Epithelial cell of esophagus (primary cell): Measurements from ENCODE around the gene SEMA7A.

Experiments used
- DNase-seq: peaks from one replicate; pipeline ENCODE4 v3.0.0; 2010; ENCODE audit warnings: low read depth
- H3K4me3 ChIP-seq: 2 replicates; pipeline ENCODE4 v1.5.1; 2011; ENCODE audit warnings: mild to moderate bottlenecking, low read length, control low read depth
- CTCF ChIP-seq: IDR thresholded peaks from 2 replicates; pipeline ENCODE4 v1.5.1; 2011; ENCODE audit warnings: low read depth, mild to moderate bottlenecking, low read length, control low read depth, inconsistent platforms; ENCODE audit not compliant: insufficient read depth; ENCODE audit errors: missing control alignments

SEMA7A gene

DNA sequence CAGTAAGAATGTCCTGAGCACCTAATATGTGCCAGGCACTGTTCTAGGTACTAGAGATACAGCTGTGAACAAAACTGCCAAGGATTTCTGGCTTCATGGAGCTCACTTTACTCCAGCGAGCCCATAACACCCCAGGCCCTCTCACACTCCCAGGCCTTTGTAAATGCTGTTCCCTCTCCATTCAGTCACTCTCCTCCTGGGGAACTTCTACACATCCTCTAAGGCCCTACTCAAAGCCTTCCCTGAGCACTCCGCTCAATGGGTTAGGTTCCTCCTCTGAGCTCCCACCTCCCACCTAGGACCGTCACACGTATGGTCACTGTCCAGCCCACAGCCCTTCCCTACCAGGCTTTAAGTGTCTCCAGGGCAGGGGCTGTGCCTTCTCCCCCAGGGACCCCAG lies 27.2 kb downstream of the SEMA7A start:
- no peak overlapping the region for H3K4me3 ChIP-seq
- no peak for DNase-seq
- no peak for TF ChIP-seq CTCF

GRCh38 chr15:74405823-74406222 lies 27.9 kb downstream of the SEMA7A start:
- TF ChIP-seq CTCF: no peak
- H3K4me3 ChIP-seq: no peak overlapping the region
- no peak for DNase-seq

- TF ChIP-seq CTCF: no peak
- no peak for DNase-seq
- H3K4me3 ChIP-seq: no peak overlapping the region
Measured at GRCh38 chr15:74403991-74404563, 29.7 kb downstream of the SEMA7A start.

DNA sequence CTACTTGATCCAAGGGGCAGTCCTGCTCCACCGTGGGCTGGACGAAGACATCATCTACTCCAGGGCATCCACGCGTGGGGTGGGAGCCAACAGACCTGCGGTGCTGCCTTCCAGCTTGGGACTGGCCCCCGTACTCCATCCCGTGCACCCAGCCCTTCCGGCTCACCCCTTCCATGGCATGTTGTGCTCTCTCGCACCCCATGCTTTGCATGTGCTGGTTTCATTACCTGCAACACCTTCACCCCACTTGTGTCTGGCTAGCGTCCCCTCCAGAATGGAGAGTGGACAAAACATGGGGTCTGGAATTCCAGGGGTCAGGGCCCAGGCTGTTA lies 30.2 kb downstream of the SEMA7A start:
- no peak for TF ChIP-seq CTCF
- no peak for DNase-seq
- H3K4me3 ChIP-seq: no peak overlapping the region

DNA sequence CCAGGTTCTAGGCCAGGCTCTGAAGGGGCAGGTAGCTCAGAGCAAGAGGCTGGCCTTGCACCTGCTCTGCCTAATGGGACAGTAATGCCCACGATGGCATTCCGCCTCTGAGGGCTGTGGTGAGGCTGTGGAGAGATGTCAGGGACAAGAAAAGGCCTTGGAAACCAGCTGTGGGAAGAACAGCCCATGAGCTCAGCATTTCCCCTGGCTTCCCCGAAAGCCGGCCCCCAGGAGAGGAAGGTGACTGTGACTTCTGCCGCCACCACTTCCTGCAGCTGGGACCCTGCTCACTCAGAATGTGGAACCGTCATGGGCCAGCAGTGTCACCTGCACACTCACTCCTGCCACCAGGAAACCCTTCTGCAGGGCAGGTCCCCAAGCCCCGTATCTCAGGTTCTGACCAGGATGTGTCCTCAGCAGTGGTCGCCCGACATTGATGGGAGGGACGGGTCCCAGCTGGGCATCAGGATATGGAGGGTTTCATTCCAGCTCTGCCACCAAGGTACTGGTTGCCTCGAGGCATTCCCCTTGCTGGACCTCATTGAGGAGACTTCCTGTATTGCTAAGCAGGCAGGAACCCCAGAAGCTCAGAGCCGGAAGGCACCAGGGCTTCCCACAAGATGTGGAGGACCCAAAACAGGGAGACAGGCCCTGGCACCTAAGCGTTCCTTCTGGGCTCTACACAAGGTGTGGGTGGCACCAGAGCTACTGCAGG lies 30.7 kb downstream of the SEMA7A start:
- H3K4me3 ChIP-seq: no peak overlapping the region
- no peak for TF ChIP-seq CTCF
- no peak for DNase-seq

DNA sequence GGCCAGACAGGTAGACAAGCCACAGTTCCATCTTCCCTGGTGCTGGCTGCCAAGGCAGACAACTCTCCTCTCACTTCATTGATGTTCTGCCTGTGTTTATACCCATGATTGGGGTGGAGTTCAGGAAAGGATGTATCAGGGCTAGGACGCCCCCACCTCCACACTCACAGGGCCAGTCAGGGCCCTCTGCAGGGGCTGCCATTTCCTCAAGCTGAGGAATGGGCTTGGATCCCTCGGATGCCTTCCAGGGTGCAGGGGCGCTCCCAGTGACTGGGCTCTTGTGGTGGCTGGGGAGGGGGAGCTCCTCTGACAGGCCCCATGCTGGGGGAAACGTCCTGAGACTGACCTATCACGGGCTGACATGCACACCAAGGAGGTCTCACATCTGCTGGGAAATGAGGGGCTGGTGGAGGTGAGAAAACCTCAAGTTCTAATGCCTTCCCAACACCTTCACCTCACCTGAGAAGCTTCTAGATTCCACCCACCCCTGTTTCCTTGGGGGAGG lies 31.4 kb downstream of the SEMA7A start:
- no peak for TF ChIP-seq CTCF
- no peak overlapping the region for H3K4me3 ChIP-seq
- no peak for DNase-seq
